Endodermal cell (in vitro differentiated cells): ENCODE measurements around the gene PEA15. TPM values are rescaled to one million over a fixed set of nuclear protein-coding genes. Genes with fewer than 3 reads are reported as not detected.
A peak's percentile ranks its signal among the peaks of the same experiment; 100 is the strongest.

Experiments
- DNase-seq: peaks from one replicate; pipeline ENCODE4 v3.0.0-alpha.2; 2017
- H3K27ac ChIP-seq: 2 replicates; pipeline ENCODE4 v1.5.1; 2013; ENCODE audit warnings: mild to moderate bottlenecking, low read depth, low read length, moderate library complexity
- H3K27me3 ChIP-seq: 2 replicates; pipeline ENCODE4 v1.6.1; 2013; ENCODE audit warnings: mild to moderate bottlenecking, low read length, moderate library complexity; ENCODE audit not compliant: insufficient read depth, control insufficient read depth, poor library complexity, severe bottlenecking
- H3K36me3 ChIP-seq: 2 replicates; pipeline ENCODE4 v1.7.0; 2013; ENCODE audit warnings: mild to moderate bottlenecking, low read length, moderate library complexity; ENCODE audit not compliant: control insufficient read depth, insufficient read depth
- H3K4me1 ChIP-seq: one replicate; pipeline ENCODE4 v1.7.0; 2013; ENCODE audit warnings: low read length; ENCODE audit not compliant: control insufficient read depth, insufficient read depth
- H3K4me3 ChIP-seq: 2 replicates; pipeline ENCODE4 v1.5.1; 2013; ENCODE audit warnings: mild to moderate bottlenecking, low read length, moderate library complexity
- H3K9ac ChIP-seq: 2 replicates; pipeline ENCODE4 v1.6.1; 2013; ENCODE audit warnings: mild to moderate bottlenecking, low read length, moderate library complexity; ENCODE audit not compliant: poor library complexity, severe bottlenecking; ENCODE audit errors: extremely low read depth
- H3K9me3 ChIP-seq: 2 replicates; pipeline ENCODE4 v1.6.1; 2013; ENCODE audit warnings: mild to moderate bottlenecking, low read length, moderate library complexity; ENCODE audit not compliant: control insufficient read depth
- H3K27ac Mint-ChIP-seq: 2 replicates; pipeline ENCODE4 v1.8.0; 2020; ENCODE audit warnings: mixed read lengths
- H3K27me3 Mint-ChIP-seq: 2 replicates; pipeline ENCODE4 v1.8.0; 2021; ENCODE audit warnings: mild to moderate bottlenecking, mixed read lengths; ENCODE audit not compliant: insufficient read depth
- H3K36me3 Mint-ChIP-seq: 2 replicates; pipeline ENCODE4 v1.8.0; 2020; ENCODE audit warnings: low read depth, mixed read lengths
- H3K4me1 Mint-ChIP-seq: 2 replicates; pipeline ENCODE4 v1.8.0; 2020; ENCODE audit warnings: mixed read lengths
- H3K4me3 Mint-ChIP-seq: 2 replicates; pipeline ENCODE4 v1.8.0; 2020; ENCODE audit warnings: mild to moderate bottlenecking, moderate library complexity, mixed read lengths
- H3K9me3 Mint-ChIP-seq: 2 replicates; pipeline ENCODE4 v1.8.0; 2020; ENCODE audit warnings: mild to moderate bottlenecking, mixed read lengths
- WGBS, 2 experiments: methylation state at CpG; one replicate each; pipeline versions ENCODE4 v1.1.5 to v1.1.7; 2013; ENCODE audit warnings: missing lambda C conversion rate in 2 of 2, mixed read lengths in 1 of 2; ENCODE audit not compliant: insufficient coverage in 1 of 2, insufficient read length in 1 of 2; 5-methylcytosine and 5-hydroxymethylcytosine counted together
- total RNA-seq, 2 donors: library from RNA; stranded (reverse); fragmentation: NEBNext Ultra II Directional in 1 of 2; extraction: Animal tissue kit (Norgen Biotek cat#: 25700) in 1 of 2; gene quantifications; 2 replicates in 1 of 2; 3 replicates in 1 of 2; pipeline ENCODE4 v1.2.1, GENCODE V29; 2021
- TF ChIP-seq, protein P1 (sequence below): fragments of 200-600 bp; sonication (generic); conservative IDR thresholded peaks from 2 replicates; pipeline ENCODE4 v1.5.0; 2021; ENCODE audit warnings: antibody characterized with exemption, mild to moderate bottlenecking

Gene PEA15
- total RNA-seq, 2 donors from 2014 or later, result 55.9 to 56.3 TPM

DNA sequence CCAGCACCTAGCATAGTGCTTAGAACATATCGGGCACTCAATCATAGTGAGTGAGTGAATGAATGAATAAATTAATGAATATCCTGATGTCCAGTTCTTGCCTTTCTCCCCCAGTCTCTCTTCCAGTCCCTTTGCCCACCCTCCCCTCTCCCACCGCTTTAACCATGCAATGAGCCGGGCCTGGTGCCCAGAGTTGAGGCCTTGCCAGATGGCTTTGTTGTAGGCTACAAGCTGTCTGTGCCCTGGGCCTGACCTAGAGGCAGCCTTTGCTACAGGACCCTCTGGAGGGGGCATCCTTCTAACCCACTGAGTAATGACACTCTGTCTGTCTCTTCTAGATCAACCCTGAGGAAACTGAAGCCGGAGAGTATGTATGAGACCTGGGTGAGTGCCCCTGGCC is 8.0 kb upstream of the PEA15 start:
- no peak for DNase-seq
- WGBS, 2 experiments, result 90 to 97% methylated on average over 2 to 4 of the region's 4 CpGs
- peaks cover 4% of the 10 kb centered on the region for H3K4me1 Mint-ChIP-seq
- no peaks in the 10 kb centered on the region for H3K27me3 ChIP-seq
- H3K4me1 ChIP-seq, result no peaks in the 10 kb centered on the region
- H3K4me3 Mint-ChIP-seq, result no peak overlapping the region
- H3K9me3 Mint-ChIP-seq, result no peaks in the 10 kb centered on the region
- H3K36me3 Mint-ChIP-seq, result no peaks in the 10 kb centered on the region
- H3K27ac ChIP-seq, result no peak overlapping the region
- H3K4me3 ChIP-seq, result no peak overlapping the region
- TF ChIP-seq, protein P1, sequence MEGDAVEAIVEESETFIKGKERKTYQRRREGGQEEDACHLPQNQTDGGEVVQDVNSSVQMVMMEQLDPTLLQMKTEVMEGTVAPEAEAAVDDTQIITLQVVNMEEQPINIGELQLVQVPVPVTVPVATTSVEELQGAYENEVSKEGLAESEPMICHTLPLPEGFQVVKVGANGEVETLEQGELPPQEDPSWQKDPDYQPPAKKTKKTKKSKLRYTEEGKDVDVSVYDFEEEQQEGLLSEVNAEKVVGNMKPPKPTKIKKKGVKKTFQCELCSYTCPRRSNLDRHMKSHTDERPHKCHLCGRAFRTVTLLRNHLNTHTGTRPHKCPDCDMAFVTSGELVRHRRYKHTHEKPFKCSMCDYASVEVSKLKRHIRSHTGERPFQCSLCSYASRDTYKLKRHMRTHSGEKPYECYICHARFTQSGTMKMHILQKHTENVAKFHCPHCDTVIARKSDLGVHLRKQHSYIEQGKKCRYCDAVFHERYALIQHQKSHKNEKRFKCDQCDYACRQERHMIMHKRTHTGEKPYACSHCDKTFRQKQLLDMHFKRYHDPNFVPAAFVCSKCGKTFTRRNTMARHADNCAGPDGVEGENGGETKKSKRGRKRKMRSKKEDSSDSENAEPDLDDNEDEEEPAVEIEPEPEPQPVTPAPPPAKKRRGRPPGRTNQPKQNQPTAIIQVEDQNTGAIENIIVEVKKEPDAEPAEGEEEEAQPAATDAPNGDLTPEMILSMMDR, result no peak
- no peaks in the 10 kb centered on the region for H3K36me3 ChIP-seq
- no peak overlapping the region for H3K9ac ChIP-seq
- no peaks in the 10 kb centered on the region for H3K9me3 ChIP-seq
- no peak overlapping the region for H3K27ac Mint-ChIP-seq
- H3K27me3 Mint-ChIP-seq, result no peaks in the 10 kb centered on the region

DNA sequence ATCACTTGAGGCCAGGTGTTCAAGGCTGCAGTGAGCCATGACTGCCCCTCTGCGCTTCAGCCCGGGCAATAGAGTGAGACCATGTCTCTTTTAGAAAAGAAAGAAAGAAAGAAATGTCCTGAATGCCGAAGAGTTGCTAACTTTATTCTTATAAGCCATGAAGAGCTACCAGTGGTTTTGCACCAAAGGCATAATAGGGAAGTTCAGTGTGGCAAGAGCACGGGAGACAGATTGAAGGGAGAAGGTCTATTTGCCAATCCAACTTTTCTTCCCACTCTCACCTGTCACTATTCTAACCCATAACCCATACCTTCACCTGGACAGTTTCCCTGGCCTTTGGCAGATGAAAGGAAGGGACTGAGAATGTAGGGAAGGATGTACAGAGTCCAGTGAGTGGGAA is 4.4 kb upstream of the PEA15 start:
- H3K36me3 ChIP-seq, result no peaks in the 10 kb centered on the region
- H3K9ac ChIP-seq, result no peak overlapping the region
- H3K9me3 ChIP-seq, result no peaks in the 10 kb centered on the region
- Mint-ChIP-seq H3K27ac (no peak overlapping the region), H3K9me3 (no peaks in the 10 kb centered on the region), H3K4me1 (peaks cover 9% of the 10 kb centered on the region), H3K36me3 (no peaks in the 10 kb centered on the region), H3K4me3 (no peak overlapping the region), H3K27me3 (no peaks in the 10 kb centered on the region)
- TF ChIP-seq, protein P1, result no peak
- WGBS, 2 experiments, result 94 to 96% methylated on average over 3 to 4 of the region's 4 CpGs
- H3K27ac ChIP-seq, result no peak overlapping the region
- DNase-seq, result no peak
- H3K27me3 ChIP-seq, result no peaks in the 10 kb centered on the region
- no peaks in the 10 kb centered on the region for H3K4me1 ChIP-seq
- H3K4me3 ChIP-seq, result no peak overlapping the region

DNA sequence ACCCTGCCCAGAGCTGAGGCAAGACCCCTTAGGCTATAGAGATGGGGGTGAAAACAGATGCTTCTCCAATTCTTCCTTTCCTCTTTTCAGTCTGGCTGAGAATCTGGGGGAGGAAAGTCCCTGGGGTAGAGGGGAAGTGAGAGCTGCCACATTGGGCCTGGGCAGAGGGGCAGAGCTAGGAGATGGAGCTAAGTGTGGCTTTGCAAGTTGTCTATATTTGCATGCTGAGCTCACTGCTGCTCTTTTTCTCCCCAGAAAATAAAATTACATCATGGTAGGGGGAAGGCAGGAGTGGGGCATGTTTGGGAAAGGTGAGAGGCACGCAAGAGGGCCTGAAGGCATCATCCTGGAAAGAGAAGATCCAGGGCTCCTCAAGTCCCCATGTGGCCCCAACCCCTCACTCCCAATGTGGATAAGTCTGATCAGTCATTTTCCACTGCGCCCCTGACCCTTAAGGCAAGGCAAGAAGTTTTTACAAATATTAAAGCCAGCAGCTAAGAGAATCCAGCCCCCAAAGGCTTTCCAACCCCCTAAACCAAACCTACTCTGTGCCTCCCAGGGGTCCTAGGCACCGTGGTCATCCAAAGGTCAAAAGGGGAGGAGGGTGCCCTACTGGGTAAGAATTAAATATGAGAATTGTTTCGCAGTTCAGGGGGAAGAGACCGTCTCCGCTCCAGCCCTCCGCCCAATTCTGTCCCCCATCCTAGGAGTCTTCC is 500 bp upstream of the PEA15 start:
- Histone ChIP-seq H3K36me3 (peaks cover 12% of the 10 kb centered on the region), H3K27me3 (no peaks in the 10 kb centered on the region), H3K4me1 (peaks cover 6% of the 10 kb centered on the region), H3K4me3 (peak overlapping the region; percentile 62), H3K27ac (no peak overlapping the region), H3K9ac (no peak overlapping the region), H3K9me3 (no peaks in the 10 kb centered on the region)
- no peaks in the 10 kb centered on the region for H3K9me3 Mint-ChIP-seq
- TF ChIP-seq, protein P1, result no peak
- no peaks in the 10 kb centered on the region for H3K27me3 Mint-ChIP-seq
- peak overlapping the region; percentile 80 for H3K4me3 Mint-ChIP-seq
- peaks cover 28% of the 10 kb centered on the region for H3K4me1 Mint-ChIP-seq
- peaks cover 13% of the 10 kb centered on the region for H3K36me3 Mint-ChIP-seq
- no peak for DNase-seq
- peak overlapping the region; percentile 72 for H3K27ac Mint-ChIP-seq
- 74 to 100% methylated on average over 1 to 3 of the region's 7 CpGs for WGBS, 2 experiments
